GM12891 (cell line): Measurements from ENCODE around the gene NUDT16L1.

Source experiments
- PAX5 ChIP-seq: IDR thresholded peaks from 2 replicates; pipeline ENCODE4 v1.6.1; 2011; ENCODE audit warnings: low read length, moderate library complexity, mild to moderate bottlenecking; ENCODE audit not compliant: insufficient read depth, severe bottlenecking
- POLR2A ChIP-seq: IDR thresholded peaks from 2 replicates; pipeline ENCODE4 v1.6.1; 2011; ENCODE audit warnings: low read depth, low read length, control low read depth
- POLR2AphosphoS5 ChIP-seq: IDR thresholded peaks from 2 replicates; pipeline ENCODE4 v1.6.1; 2011; ENCODE audit warnings: low read depth, low read length, control low read depth
- SPI1 ChIP-seq: IDR thresholded peaks from 2 replicates; pipeline ENCODE4 v1.6.1; 2011; ENCODE audit warnings: low read depth, low read length, control low read depth
- TAF1 ChIP-seq: IDR thresholded peaks from 2 replicates; pipeline ENCODE4 v1.6.1; 2011; ENCODE audit warnings: low read depth, low read length, control low read depth

GRCh38 chr16:4686497-4687210, 6.7 kb upstream of the NUDT16L1 start:
- TF ChIP-seq POLR2A, result no peak
- no peak for TF ChIP-seq POLR2AphosphoS5
- no peak for TF ChIP-seq SPI1
- no peak for TF ChIP-seq TAF1
- TF ChIP-seq PAX5, result no peak
